Measurements from ENCODE around the gene GSTP1. TPM values are rescaled to one million over a fixed set of nuclear protein-coding genes. Genes with fewer than 3 reads are reported as not detected.
"Not testable (repeated sequence)": the region's sequence is repeated elsewhere in the genome, so short reads cannot be mapped to it uniquely, and the experiment has no call there.

Gene GSTP1
- polyA plus RNA-seq, 3 donors: 853 to 1,483 (median 1,250) TPM

DNA sequence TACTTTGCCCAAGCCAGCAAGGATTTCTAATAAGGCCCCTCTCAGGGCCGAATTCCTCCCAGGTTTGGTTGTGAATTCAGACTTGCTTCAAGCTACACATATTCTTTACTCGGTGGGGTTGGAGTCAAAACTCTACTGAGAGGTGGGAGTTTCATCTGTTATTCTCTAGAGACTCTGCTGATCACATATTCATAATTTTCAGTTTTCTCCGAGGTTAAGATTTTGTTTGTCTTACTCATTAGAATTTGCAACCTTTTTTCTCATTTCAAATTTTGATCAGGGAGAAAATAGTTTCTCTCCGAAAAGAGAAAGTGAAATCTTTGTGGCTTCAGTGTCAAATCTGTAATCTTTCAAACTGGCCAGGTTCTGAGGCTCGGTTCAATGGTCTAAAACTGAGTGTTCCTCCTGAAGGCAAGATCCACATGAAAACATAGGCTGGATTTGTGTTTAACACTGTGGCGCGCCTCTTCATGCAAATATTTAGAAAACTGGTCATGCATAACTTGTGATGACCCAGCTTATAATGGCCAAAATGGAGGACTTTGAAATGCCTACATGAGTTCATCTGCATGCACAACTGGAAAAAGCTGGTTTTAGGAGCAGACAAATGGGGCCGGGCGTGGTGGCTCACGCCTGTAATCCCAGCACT is 21.5 kb upstream of the GSTP1 start:
- Histone ChIP-seq H3K9ac (ENCODE audit: insufficient read depth, low read length, poor library complexity, severe bottlenecking) (no peak overlapping the region), H3K4me1 (ENCODE audit: control insufficient read depth in 1 of 2, insufficient read depth in 2 of 2, low read length in 2 of 2) (no peaks in the 10 kb centered on the region), H3K36me3 (replicated peaks in 1 of 2; ENCODE audit: control insufficient read depth in 1 of 2, insufficient read depth in 2 of 2, low read length in 2 of 2) (no peaks in the 10 kb centered on the region), H3K4me2 (replicated peaks; ENCODE audit: extremely low read depth, low read length, poor library complexity, severe bottlenecking) (no peak overlapping the region), H3K27me3 (ENCODE audit: control insufficient read depth in 2 of 2, insufficient read depth in 2 of 2, low read length in 2 of 2) (no peaks in the 10 kb centered on the region), H3K4me3 (replicated peaks in 1 of 3; ENCODE audit: low read depth in 2 of 3, low read length in 3 of 3) (no peak overlapping the region), H3K27ac (ENCODE audit: low read depth in 1 of 2, low read length in 2 of 2) (no peak overlapping the region), H2AFZ (ENCODE audit: insufficient read depth, low read depth, low read length, poor library complexity, severe bottlenecking) (no peak overlapping the region), H3K79me2 (ENCODE audit: insufficient read depth, low read length) (no peaks in the 10 kb centered on the region), H3K9me3 (replicated peaks in 1 of 2; ENCODE audit: control insufficient read depth in 1 of 2, insufficient read depth in 1 of 2, low read length in 2 of 2) (no peaks in the 10 kb centered on the region), H4K20me1 (ENCODE audit: insufficient read depth, low read length) (no peaks in the 10 kb centered on the region)
- H3K27me3 Mint-ChIP-seq (ENCODE audit: low read depth in 3 of 3): peaks cover 9 to 15% (median 9%) of the 10 kb centered on the region in 3 donors
- intact Hi-C loops (cut with micrococcal nuclease): no loop called here
- no peak overlapping the region for H3K27ac Mint-ChIP-seq
- H3K4me1 Mint-ChIP-seq: no peaks in the 10 kb centered on the region
- no peak overlapping the region for H3K4me3 Mint-ChIP-seq
- no peak for DNase-seq
- TF ChIP-seq, protein P1, sequence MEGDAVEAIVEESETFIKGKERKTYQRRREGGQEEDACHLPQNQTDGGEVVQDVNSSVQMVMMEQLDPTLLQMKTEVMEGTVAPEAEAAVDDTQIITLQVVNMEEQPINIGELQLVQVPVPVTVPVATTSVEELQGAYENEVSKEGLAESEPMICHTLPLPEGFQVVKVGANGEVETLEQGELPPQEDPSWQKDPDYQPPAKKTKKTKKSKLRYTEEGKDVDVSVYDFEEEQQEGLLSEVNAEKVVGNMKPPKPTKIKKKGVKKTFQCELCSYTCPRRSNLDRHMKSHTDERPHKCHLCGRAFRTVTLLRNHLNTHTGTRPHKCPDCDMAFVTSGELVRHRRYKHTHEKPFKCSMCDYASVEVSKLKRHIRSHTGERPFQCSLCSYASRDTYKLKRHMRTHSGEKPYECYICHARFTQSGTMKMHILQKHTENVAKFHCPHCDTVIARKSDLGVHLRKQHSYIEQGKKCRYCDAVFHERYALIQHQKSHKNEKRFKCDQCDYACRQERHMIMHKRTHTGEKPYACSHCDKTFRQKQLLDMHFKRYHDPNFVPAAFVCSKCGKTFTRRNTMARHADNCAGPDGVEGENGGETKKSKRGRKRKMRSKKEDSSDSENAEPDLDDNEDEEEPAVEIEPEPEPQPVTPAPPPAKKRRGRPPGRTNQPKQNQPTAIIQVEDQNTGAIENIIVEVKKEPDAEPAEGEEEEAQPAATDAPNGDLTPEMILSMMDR (IDR thresholded peaks at IDR 0.05): no peak
- 81% methylated on average over 7 of the region's 10 CpGs for WGBS (ENCODE audit: insufficient coverage)
- no peaks in the 10 kb centered on the region for H3K36me3 Mint-ChIP-seq
- no peaks in the 10 kb centered on the region for H3K9me3 Mint-ChIP-seq

GRCh38 chr11:67562963-67563704 is 20.5 kb upstream of the GSTP1 start:
- H3K79me2 ChIP-seq (ENCODE audit: insufficient read depth, low read length): no peaks in the 10 kb centered on the region
- Mint-ChIP-seq H3K4me3 (no peak overlapping the region), H3K4me1 (no peaks in the 10 kb centered on the region), H3K27ac (no peak overlapping the region), H3K27me3 (ENCODE audit: low read depth in 3 of 3) (peaks cover 9 to 13% (median 9%) of the 10 kb centered on the region in 3 donors), H3K36me3 (no peaks in the 10 kb centered on the region), H3K9me3 (no peaks in the 10 kb centered on the region)
- no peak overlapping the region for H3K4me3 ChIP-seq (replicated peaks in 1 of 3; ENCODE audit: low read depth in 2 of 3, low read length in 3 of 3)
- H4K20me1 ChIP-seq (ENCODE audit: insufficient read depth, low read length): no peaks in the 10 kb centered on the region
- intact Hi-C loops (cut with micrococcal nuclease): no loop called here
- H3K36me3 ChIP-seq (replicated peaks in 1 of 2; ENCODE audit: control insufficient read depth in 1 of 2, insufficient read depth in 2 of 2, low read length in 2 of 2): no peaks in the 10 kb centered on the region
- WGBS (ENCODE audit: insufficient coverage): 91% methylated on average over 5 of the region's 10 CpGs
- H3K27me3 ChIP-seq (ENCODE audit: control insufficient read depth in 2 of 2, insufficient read depth in 2 of 2, low read length in 2 of 2): no peaks in the 10 kb centered on the region
- DNase-seq: no peak
- no peak overlapping the region for H3K9ac ChIP-seq (ENCODE audit: insufficient read depth, low read length, poor library complexity, severe bottlenecking)
- TF ChIP-seq, protein P1 (IDR thresholded peaks at IDR 0.05): no peak
- H3K4me1 ChIP-seq (ENCODE audit: control insufficient read depth in 1 of 2, insufficient read depth in 2 of 2, low read length in 2 of 2): no peaks in the 10 kb centered on the region
- no peak overlapping the region for H3K27ac ChIP-seq (ENCODE audit: low read depth in 1 of 2, low read length in 2 of 2)
- no peak overlapping the region for H2AFZ ChIP-seq (ENCODE audit: insufficient read depth, low read depth, low read length, poor library complexity, severe bottlenecking)
- H3K9me3 ChIP-seq (replicated peaks in 1 of 2; ENCODE audit: control insufficient read depth in 1 of 2, insufficient read depth in 1 of 2, low read length in 2 of 2): no peaks in the 10 kb centered on the region
- H3K4me2 ChIP-seq (replicated peaks; ENCODE audit: extremely low read depth, low read length, poor library complexity, severe bottlenecking): no peak overlapping the region

DNA sequence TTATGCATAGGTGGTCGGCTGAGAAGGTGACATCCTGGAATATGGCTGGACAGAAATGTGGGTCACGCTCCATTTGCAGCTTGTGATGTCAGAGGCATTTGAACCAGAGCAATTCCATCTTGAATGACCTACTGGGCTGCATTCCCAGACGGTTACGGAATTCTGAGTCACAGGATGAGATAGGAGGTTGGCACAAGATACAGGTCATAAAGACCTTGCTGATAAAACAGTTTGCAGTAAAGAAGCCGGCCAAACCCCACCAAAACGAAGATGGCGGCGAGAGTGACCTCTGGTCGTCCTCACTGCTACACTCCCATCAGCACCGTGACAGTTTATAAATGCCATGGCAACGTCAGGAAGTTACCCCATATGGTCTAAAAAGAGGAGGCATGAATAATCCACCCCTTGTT is 19.9 kb upstream of the GSTP1 start:
- H3K36me3 Mint-ChIP-seq; H3K79me2 ChIP-seq (ENCODE audit: insufficient read depth, low read length); H3K4me1 Mint-ChIP-seq; H3K9ac ChIP-seq (ENCODE audit: insufficient read depth, low read length, poor library complexity, severe bottlenecking); H3K4me3 Mint-ChIP-seq; H3K27ac ChIP-seq (ENCODE audit: low read depth in 1 of 2, low read length in 2 of 2); H4K20me1 ChIP-seq (ENCODE audit: insufficient read depth, low read length); H2AFZ ChIP-seq (ENCODE audit: insufficient read depth, low read depth, low read length, poor library complexity, severe bottlenecking); intact Hi-C loops (cut with micrococcal nuclease); H3K4me3 ChIP-seq (replicated peaks in 1 of 3; ENCODE audit: low read depth in 2 of 3, low read length in 3 of 3); H3K4me1 ChIP-seq (ENCODE audit: control insufficient read depth in 1 of 2, insufficient read depth in 2 of 2, low read length in 2 of 2); H3K4me2 ChIP-seq (replicated peaks; ENCODE audit: extremely low read depth, low read length, poor library complexity, severe bottlenecking); H3K36me3 ChIP-seq (replicated peaks in 1 of 2; ENCODE audit: control insufficient read depth in 1 of 2, insufficient read depth in 2 of 2, low read length in 2 of 2); H3K27ac Mint-ChIP-seq; H3K27me3 ChIP-seq (ENCODE audit: control insufficient read depth in 2 of 2, insufficient read depth in 2 of 2, low read length in 2 of 2); H3K9me3 Mint-ChIP-seq; H3K9me3 ChIP-seq (replicated peaks in 1 of 2; ENCODE audit: control insufficient read depth in 1 of 2, insufficient read depth in 1 of 2, low read length in 2 of 2); DNase-seq: not testable (repeated sequence)
- H3K27me3 Mint-ChIP-seq (ENCODE audit: low read depth in 3 of 3): peaks cover 9 to 13% (median 11%) of the 10 kb centered on the region in 3 donors
- WGBS (ENCODE audit: insufficient coverage): 90% methylated on average over 8 of the region's 11 CpGs
